MG63 (cell line): ENCODE results near the gene LRRIQ4. TPM values are rescaled to one million over a fixed set of nuclear protein-coding genes. Genes with fewer than 3 reads are reported as not detected.

Experiments
- DNase-seq: peaks from one replicate; pipeline ENCODE4 v3.0.0-alpha.2; 2020
- H3K27me3 ChIP-seq: fragments of 250-450 bp; sonication (Bioruptor Pico); 2 replicates; pipeline ENCODE4 v1.5.1; 2020; ENCODE audit warnings: mild to moderate bottlenecking, moderate library complexity
- H3K36me3 ChIP-seq: fragments of 250-450 bp; sonication (Bioruptor Pico); 2 replicates; pipeline ENCODE4 v1.5.1; 2020; ENCODE audit warnings: mild to moderate bottlenecking, moderate library complexity
- H3K4me3 ChIP-seq: fragments of 250-450 bp; sonication (Bioruptor Pico); 2 replicates; pipeline ENCODE4 v1.5.1; 2020; ENCODE audit warnings: mild to moderate bottlenecking, moderate library complexity
- H3K9me3 ChIP-seq: fragments of 250-450 bp; sonication (Bioruptor Pico); 2 replicates; pipeline ENCODE4 v1.5.1; 2020; ENCODE audit warnings: mild to moderate bottlenecking, moderate library complexity
- total RNA-seq: library from RNA; depleted of rRNA; stranded (reverse); fragments of >200 nt; shearing (Covaris generic); gene quantifications from 2 replicates; pipeline ENCODE4 v1.2.3, GENCODE V29; 2014; ENCODE audit warnings: low replicate concordance; rRNA removed

Gene LRRIQ4
- not detected in 2 replicates for total RNA-seq

DNA sequence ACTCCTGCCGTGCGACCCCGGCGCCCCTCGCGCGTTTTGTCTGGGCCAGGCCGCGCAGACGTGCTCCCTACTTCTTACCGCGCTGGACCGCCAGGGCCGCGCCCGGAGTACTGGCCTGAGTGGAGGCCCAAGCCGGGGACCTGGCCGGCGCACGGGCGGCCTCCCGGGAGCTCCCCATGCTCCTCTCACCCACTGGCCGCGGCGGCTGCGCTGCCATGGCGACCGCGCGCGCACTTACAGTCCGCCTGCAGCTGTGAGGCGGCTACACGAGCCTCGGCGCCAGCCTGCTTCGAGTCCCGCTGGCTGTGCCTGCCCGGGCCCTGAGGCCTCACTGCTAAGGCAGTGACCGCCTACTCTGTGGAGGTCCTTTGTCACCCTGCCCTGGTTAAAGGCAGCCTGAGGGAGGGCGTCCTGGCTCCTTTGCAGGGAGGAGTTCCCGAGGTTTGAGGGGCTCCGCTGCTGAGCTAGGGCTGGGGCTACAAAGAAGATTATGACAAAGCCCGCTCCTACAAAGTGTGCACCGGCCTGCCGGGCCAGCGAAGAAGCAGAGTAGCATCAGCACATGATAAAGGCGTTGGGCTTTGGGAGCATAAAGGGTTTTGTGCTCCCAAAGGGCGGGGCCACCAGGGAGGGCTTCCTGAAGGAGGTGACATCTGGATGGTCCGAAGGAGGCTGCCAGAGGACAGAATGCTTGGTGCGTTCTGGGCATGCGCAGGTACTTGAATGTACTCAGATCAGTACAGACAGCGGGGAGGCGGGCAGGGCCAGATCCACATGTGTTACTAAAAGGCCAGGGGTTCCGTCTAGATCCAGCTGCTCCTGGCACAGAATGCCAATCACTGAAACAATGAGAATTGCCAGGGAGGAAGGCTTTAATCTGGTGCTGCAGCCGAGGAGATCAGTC, at the start of gene LRRIQ4, which contains the start of gene LRRC34:
TSS of gene LRRIQ4 (plus strand) at position 539 of the 904 bp plus-strand sequence. CDS start 9,052 bp downstream, outside the sequence.
TSS of gene LRRC34 (minus strand) at position 573 of the 904 bp plus-strand sequence. CDS start at position 217, 356 bp downstream.
- Histone ChIP-seq H3K9me3 (peaks cover 8% of the 10 kb centered on the region), H3K27me3 (no peaks in the 10 kb centered on the region), H3K36me3 (no peaks in the 10 kb centered on the region), H3K4me3 (peak within 1 kb of the TSS; percentile 48)
- peak; percentile 86 for DNase-seq

DNA sequence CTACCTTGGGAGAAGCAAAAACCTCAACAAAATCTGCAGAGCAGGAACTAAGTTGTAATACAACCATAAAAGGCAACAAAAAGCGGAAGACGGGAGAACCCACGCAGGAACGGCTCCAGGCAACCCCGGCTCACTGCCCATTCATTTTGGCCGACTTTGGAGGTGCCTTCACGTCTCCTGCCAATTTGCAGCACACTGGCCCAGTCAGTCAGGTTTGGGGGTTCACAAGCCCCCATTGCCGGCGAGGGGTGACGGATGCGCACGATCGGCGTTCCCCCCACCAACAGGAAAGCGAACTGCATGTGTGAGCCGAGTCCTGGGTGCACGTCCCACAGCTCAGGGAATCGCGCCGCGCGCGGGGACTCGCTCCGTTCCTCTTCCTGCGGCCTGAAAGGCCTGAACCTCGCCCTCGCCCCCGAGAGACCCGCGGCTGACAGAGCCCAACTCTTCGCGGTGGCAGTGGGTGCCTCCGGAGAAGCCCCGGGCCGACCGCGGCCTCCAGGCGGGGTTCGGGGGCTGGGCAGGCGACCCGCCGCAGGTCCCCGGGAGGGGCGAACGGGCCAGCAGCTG, 48.3 kb upstream of the LRRIQ4 start:
- no peaks in the 10 kb centered on the region for H3K27me3 ChIP-seq
- H3K9me3 ChIP-seq, result peaks cover 10% of the 10 kb centered on the region
- peak; percentile 60 for DNase-seq
- peak overlapping the region; percentile 78 for H3K4me3 ChIP-seq
- H3K36me3 ChIP-seq, result no peaks in the 10 kb centered on the region

DNA sequence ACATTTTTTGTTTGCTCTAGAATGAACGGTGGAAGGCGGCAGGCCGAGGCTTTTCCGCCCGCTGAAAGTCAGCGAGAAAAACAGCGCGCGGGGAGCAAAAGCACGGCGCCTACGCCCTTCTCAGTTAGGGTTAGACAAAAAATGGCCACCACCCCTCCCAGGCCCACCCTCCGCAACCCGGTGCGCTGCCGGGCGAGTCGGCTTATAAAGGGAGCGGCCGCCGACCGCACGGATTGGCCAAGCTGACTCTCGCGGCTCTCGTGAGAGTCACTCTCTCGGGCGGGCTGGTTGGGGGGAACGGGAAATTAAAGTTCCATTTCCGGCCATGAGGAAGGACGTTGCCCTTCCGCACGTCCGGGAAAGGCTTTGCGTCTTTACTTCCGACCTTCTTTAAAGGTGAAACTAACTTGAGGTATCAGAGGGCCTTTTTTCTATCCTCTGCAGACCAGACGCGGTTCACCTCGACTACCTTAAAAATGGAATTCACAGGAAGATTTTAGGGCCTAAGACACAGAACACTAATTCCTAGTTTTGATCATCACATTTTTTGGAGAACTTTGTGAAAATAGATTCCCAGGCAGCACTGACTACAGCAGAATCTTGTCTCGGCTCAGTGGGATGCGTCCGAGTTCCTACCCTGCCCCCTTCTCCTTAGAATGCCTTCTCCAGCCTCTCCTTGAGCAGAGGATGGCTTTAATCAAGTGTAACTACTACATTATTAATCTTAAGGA, 47.6 kb upstream of the LRRIQ4 start, which contains the start of gene TERC:
TSS of gene TERC (minus strand) at position 179 of the 731 bp plus-strand sequence.
- H3K27me3 ChIP-seq, result no peaks in the 10 kb centered on the region
- H3K4me3 ChIP-seq, result peak within 1 kb of the TSS; percentile 78
- peaks cover 10% of the 10 kb centered on the region for H3K9me3 ChIP-seq
- peak; percentile 96 for DNase-seq
- H3K36me3 ChIP-seq, result no peaks in the 10 kb centered on the region

DNA sequence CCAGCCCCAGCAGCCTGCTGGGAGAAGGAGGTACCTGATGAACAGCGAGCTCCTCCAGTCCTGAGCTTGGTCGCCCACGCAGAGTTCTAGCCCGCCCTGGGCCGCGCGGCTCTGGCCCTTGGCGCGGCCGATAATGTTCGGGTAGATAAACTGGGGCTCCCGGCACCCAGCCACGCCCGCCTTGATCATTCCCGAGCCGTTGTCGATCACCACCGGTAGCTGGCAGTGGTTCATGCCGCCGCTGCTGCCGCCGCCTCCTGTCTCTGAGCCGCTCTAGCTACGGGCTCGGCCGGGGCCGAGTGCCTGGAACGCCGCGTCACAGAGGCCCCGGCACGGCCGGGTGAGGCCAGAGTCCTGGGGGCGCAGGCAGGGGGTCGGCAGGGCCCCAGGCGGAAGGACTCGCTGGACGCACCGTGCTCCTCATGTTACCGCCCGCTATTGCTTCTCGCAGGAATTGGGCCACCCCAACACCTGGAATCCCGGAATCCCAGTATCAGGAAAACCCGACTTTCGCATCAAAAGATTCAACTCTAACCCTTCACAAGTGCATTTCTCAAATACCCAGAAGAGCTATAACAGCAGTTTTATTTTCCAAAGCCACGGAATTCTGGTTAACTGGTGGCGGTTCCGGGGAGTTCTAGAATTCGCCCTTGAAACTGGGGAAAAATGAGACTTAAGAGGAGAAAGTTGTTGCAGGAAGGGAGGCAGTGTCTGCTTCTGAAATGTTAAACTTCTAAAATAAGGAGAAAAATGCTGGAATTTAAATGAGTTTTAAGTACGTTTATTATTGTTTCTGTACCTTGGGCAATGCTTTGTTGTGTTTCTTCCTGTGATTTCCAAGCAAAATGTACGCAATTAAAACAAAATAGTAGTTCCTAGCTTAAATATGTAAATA, 43.1 kb upstream of the LRRIQ4 start, which contains the start of gene ACTRT3:
TSS of gene ACTRT3 (minus strand) at position 275 of the 895 bp plus-strand sequence. CDS start at position 234, 41 bp downstream.
- Histone ChIP-seq H3K4me3 (peak within 1 kb of the TSS; percentile 52), H3K36me3 (peaks cover 4% of the 10 kb centered on the region), H3K27me3 (no peaks in the 10 kb centered on the region), H3K9me3 (no peaks in the 10 kb centered on the region)
- peak; percentile 77 for DNase-seq

DNA sequence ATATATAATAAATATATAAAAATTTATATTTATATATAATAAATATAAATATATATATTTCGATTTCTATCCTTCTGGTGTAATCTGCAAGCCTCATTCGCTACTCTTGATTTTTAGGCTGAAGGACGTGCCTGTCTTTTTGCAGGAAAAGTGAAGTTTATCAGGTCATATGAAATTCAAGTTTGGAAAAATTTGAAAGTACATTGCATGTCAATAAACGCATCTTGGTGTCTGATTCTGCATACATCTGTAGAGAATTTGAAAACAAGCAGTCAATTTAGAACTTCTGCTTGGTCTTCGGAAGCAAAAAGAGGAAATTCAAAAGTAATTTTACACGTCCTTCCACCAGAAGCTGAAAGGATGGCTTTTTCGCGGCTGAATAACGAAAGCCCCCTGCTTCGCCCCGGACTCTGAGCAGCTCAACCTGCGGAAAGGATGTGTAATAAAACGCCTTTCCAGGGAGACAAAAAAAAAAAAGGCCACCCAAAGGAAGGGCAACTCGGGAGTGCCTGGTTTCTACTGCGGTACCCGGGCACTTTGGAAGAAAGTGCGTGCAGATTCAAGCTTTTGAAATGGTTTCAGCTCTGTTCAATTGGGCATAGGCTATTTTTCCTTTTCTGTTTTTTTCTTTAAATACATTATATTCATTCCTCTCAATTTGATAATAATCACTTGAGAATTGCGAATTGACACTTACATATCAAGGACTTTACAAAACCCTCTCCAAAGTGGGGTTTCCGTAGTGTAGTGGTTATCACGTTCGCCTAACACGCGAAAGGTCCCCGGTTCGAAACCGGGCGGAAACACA, 41.0 kb upstream of the LRRIQ4 start:
- H3K27me3 ChIP-seq, result no peaks in the 10 kb centered on the region
- H3K9me3 ChIP-seq, result no peaks in the 10 kb centered on the region
- H3K4me3 ChIP-seq, result peak overlapping the region; percentile 90
- H3K36me3 ChIP-seq, result peaks cover 24% of the 10 kb centered on the region
- DNase-seq, result peak; percentile 59

DNA sequence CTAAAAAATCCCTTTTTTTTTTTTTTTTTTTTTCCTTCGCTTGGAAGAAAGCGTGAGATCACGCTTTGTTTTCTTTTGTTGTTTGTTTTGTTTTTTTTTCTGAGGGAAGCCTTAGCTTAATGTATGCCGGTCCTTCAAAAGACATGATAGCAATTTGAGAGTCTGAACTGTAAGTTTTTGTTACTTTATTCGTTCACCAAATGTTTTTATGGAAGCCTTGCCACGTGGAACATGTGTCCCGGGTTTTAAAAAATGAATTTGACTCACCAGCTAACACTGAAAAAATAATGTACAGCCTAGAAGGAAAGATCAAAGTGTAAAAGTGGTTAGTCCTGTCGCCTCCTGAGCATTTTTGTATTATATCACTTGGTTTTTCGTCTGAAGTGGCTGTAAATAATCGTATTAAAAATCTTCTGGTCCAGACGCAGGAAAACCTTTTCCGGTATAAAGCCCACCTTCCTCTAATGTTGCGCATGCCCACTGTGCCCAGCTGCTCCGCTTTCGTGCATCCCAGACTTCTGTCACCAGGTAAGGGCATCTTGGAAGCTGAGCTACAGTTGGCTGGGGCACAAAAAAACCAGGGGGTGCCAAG, 40.3 kb upstream of the LRRIQ4 start:
- Histone ChIP-seq H3K4me3 (peak overlapping the region; percentile 90), H3K27me3 (no peaks in the 10 kb centered on the region), H3K36me3 (peaks cover 31% of the 10 kb centered on the region), H3K9me3 (no peaks in the 10 kb centered on the region)
- DNase-seq, result peak; percentile 72

DNA sequence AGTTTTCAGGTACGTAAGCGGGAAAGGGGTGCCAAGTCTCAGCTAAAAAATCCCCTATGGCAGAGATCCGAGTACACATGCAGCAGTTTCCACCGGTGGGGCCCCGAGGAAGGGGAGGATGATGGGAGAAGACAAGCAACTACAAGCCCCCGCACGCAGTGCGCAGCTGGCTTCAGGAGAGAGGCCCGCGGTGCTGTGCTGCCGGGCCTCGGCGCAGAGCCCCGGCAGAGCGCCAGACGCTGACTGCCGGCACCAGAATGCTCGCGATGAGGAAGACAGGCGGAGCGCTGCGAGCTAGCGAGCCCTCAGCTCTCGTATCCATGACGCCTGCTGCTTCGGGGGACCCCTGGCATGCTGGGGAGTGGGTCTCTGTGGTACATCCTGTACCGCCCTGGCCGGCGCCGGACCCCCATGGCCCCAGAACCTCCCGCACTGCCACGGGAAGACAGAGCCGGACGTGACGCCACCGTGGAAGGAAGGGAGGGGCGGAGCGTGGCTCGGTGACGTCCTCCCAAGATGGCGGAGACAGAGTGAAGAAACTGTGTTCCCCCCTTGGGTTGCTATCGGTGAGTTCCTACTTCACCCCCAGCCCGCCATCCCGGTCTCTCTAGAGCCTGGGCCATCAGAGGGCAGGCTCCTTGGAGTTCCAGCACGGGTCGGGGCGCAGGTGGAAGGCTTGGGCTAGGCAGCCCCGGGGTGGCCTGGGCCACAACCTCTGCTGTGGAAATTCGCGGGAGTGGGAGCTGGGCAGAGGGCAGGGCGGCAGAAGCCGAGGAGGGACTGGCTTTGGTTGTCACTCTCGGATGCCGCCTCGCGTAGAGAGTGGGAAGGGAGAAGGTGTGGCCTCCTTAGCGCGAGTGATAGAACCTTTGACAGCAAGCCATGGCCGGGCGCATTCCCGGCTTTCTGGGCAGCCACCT, 39.5 kb upstream of the LRRIQ4 start, which contains the start of gene MYNN:
TSS of gene MYNN (plus strand) at position 500 of the 920 bp plus-strand sequence. CDS start 900 bp downstream, outside the sequence.
- Histone ChIP-seq H3K27me3 (no peaks in the 10 kb centered on the region), H3K4me3 (peak within 1 kb of the TSS; percentile 90), H3K36me3 (peaks cover 39% of the 10 kb centered on the region), H3K9me3 (no peaks in the 10 kb centered on the region)
- DNase-seq, result peak; percentile 92

DNA sequence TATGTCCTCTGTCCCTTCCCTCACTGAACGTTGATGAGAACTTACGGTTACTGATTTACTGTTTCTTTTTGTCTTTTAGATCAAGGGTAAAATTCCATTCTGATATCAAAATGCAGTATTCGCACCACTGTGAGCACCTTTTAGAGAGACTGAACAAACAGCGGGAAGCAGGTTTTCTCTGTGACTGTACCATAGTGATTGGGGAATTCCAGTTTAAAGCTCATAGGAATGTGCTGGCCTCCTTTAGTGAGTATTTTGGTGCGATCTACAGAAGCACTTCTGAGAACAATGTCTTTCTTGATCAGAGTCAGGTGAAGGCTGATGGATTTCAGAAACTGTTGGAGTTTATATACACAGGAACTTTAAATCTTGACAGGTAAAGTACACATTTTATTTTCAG, 38.5 kb upstream of the LRRIQ4 start:
- DNase-seq, result no peak

DNA sequence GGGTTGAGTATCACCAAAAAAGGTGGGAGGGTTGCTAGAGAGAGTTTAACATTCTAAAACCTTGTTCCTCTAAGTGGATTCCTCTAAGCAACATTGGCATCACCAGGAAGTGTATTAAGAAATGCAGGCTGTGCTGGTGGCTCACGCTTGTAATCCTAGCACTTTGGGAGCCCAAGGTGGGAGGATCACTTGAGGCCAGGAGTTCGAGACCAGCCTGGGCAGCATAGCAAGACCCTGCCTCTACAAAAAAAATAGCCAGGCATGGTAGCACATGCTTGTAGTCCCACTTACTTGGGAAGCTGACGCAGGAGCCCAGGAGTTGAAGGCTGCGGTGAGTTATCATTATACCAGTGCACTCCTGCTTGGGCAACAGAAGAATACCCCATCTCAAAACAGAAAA, 34.8 kb upstream of the LRRIQ4 start:
- Histone ChIP-seq H3K36me3 (peaks cover 85% of the 10 kb centered on the region), H3K4me3 (no peak overlapping the region), H3K9me3 (no peaks in the 10 kb centered on the region), H3K27me3 (no peaks in the 10 kb centered on the region)
- no peak for DNase-seq

More for the DNA sequence above, 38.5 kb upstream of the LRRIQ4 start:
- Histone ChIP-seq H3K27me3 (no peaks in the 10 kb centered on the region), H3K4me3 (peak overlapping the region; percentile 90), H3K9me3 (no peaks in the 10 kb centered on the region), H3K36me3 (peaks cover 48% of the 10 kb centered on the region)

DNA sequence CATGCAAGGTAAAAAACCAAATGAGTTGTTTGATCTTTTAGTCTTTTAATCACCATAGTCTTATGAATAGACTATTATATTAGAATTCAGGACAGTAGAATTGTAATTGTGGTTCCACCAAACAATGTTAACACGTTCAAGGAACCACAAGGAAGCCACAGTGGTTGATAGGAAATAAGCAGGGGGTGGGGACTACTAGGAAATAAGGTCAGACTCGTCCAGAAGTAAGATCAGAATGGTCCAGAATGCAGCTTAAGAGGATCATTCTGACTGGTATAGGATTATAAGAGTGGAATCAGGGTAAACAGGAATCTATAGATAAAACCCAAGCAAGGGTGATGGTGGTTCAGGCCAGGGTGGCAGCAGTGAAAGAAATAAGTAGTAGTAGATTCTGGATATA, 31.9 kb upstream of the LRRIQ4 start:
- peaks cover 93% of the 10 kb centered on the region for H3K36me3 ChIP-seq
- no peaks in the 10 kb centered on the region for H3K27me3 ChIP-seq
- no peak for DNase-seq
- no peaks in the 10 kb centered on the region for H3K9me3 ChIP-seq
- H3K4me3 ChIP-seq, result no peak overlapping the region

DNA sequence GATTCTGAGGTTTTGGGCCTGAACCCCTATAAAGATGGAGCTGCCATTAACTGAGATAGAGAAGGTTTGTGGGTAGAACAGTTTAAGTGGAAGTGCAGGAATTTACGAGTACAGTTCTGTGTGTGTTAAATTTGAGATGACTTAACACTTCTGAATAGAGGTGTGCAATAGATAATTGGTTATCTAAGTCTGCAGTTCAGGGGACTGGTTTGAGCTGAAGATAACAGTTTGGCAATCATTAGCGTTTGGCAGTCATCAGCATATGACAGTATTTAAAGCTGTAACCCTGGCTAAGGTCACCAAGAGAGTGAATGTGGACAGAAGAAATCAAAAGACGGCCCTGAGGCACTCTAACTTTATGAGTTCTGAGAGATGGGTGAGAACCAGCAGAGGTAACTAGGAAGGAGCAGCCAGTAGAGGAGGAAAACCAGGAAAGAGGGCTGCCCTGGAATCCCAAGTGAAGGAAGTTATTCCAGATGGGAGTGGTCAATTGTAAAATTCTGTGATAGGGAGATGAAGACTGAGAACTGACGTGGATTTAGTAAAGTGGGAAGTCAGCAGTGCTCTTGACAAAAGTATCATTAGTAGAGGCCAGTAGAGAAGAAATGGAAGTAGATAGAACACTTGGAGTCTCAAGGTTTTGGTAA, 31.3 kb upstream of the LRRIQ4 start:
- Histone ChIP-seq H3K9me3 (no peaks in the 10 kb centered on the region), H3K27me3 (no peaks in the 10 kb centered on the region), H3K36me3 (peaks cover 93% of the 10 kb centered on the region), H3K4me3 (no peak overlapping the region)
- DNase-seq, result no peak

DNA sequence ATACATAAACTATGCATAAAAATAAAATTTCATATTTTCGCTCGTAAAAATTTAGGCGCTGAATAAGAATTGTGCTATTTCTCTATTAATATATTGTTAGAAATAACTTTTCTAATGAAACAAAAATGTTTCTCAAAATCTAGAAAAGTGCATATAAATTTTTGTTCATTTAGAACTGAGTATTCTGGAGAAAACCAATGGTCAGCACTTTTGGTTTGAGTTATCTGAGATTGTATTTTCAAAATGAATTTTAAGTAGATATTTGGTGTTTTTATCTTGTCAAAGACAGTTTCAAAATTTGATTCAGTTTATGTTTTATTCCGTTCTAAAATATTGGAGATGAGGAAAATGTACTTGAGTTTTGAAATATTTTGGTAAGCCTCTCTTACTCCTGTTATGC, 25.6 kb upstream of the LRRIQ4 start:
- no peak for DNase-seq
- Histone ChIP-seq H3K9me3 (no peaks in the 10 kb centered on the region), H3K4me3 (no peak overlapping the region), H3K36me3 (peaks cover 82% of the 10 kb centered on the region), H3K27me3 (no peaks in the 10 kb centered on the region)

DNA sequence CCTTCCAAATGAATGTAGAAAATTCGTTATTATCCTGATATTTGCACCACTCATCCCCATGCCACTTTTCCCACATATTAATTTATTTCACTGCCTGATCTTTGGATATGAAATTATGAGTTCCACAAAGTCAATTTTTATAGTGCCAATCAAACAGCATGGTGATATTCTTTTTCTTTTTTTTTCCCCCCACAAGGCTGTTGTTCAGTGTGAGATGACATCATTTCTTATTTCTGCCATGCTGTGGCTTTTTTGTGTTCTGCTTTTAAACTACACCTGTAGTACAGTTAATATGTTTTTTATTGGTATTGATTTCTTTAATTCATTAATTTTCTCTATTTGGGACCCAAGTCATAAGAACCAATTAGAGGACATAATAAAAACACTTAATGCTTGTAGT, 24.9 kb upstream of the LRRIQ4 start:
- H3K36me3 ChIP-seq, result peaks cover 75% of the 10 kb centered on the region
- H3K27me3 ChIP-seq, result no peaks in the 10 kb centered on the region
- DNase-seq, result no peak
- H3K4me3 ChIP-seq, result no peak overlapping the region
- H3K9me3 ChIP-seq, result no peaks in the 10 kb centered on the region
